Ecto neural progenitor cell (in vitro differentiated cells): Measurements from ENCODE around the gene TMEM26.

Source experiments
- DNase-seq: peaks from one replicate; pipeline ENCODE4 v3.0.0-alpha.2; 2018; ENCODE audit warnings: low spot score

Gene TMEM26

DNA sequence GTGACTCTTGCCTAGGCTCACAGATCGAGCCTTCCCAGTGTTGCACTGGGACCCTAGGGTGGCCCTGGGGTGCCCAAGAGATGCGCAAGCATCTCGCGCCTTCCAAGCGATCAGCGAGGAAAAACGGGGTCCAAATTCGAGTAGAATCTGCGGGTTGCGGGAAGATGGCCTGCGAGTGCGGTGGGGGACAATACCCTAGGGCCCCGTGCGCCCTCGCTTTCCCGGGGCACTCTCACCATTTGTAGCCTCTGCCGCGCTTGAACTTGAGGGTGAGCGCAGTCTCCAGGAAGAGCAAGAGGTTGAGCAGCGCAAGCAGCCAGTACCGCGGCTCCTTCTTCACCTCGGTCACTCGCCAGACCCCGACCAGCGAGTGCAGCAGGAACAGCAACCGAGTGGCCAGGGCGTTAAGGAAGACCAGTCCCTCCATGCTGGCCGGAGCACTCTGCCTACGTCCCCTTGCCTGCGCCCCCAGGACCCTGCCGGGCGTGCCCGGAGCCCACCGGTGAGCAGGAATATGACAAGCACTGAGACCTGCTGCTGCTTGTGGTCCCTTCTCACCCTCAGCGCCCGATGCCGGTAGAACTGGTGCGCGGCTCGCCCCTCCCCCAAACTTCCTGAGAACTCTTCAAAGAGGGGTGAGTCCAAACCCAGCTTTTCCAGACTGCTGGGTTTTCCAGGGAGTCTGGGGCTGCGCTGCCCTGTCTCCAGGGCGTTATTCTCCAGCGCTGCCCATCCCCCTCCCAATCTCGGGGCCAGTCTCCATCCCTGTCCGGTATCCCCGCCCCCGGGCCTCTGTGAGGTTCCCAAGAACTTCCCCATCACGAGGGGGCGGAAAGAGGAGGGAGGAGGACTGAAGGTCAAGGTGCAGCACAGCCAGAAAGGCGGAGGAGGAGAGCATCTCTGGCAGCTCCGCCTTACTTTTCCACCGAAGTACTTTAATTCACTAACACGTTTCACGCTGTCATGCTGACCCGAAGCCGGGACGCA, at the start of gene TMEM26:
Gene TMEM26, minus strand, starts transcription at position 727 of the 987 bp plus-strand sequence. Its CDS starts 300 bp downstream, at position 427.
- DNase-seq = peak; percentile 64

DNA sequence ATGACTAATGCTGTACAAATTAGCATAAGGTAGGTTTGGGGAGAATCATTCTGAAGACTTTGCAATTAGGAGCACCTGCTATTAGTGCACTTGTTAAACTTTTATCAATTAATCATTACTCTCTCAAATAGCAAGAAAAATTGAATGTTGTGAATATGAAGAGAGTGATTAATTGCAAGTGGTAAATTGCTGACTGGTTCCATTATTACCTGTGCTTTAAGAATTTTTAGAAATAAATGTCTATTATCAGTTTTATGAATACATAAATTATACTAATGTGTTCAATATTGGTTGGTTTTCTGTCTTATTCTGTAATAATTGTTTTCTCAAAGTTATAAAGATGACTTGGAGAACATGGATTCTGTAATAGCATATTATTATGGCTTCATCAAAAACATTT, 47.3 kb upstream of the TMEM26 start:
- DNase-seq = no peak

GRCh38 chr10:61492364-61492995, 39.3 kb upstream of the TMEM26 start:
- no peak for DNase-seq

DNA sequence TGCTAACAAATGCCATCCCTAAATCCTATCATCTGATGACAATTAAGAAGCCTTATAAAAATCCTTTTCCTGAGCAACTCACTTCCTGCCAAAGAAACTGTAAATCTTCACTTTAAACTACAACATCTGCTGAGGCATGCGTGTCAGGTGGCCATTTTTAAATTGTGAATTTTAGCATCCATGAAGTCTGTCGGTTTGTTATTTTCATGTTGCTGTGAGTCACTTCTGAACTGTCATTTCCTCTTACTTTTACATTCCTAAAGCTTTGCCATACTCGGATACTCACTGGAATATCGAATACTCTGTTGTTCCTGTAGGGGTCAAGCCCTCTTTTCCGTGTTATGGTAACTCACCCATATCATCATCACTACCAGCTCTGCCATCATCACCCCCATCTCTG, 34.3 kb upstream of the TMEM26 start:
- no peak for DNase-seq

GRCh38 chr10:61486738-61487396, 33.7 kb upstream of the TMEM26 start:
- no peak for DNase-seq

GRCh38 chr10:61486251-61486650, 33.1 kb upstream of the TMEM26 start:
- no peak for DNase-seq

DNA sequence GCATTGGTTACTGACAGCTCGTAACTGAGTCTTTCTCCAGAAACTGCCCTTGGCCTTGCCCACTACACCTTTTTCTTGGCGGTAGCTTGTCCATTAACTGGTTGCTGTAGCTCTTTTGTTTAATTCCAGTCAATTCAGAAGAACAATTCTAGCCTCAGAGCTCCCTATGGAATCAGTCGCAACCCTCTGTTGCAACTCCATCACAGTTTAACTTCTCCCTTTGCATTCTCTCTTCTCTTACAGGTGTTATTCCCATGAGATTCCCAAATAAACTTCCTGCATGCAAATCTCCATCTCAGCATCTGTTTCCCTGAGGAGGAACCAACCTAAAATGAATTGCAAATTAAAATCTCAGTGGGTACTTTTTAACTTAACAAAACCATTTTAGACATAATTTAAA, 28.4 kb upstream of the TMEM26 start:
- no peak for DNase-seq

DNA sequence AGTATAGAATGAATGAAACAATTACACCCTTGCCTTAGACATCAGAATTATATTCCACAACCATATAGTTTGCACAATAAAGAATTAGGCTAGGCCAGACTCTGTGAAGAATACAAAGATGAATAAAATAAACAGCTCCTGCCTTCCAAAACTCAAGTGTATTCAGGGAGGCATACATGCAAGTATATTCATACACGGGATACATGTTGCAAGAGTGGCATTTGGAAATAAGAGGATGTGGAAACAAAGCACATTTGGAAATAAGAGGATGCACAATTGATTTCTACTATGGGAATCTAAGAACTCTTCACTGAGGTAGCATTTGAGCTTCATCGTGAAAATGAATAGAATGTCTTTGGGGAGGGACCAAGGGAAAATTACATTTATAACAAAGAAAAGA, 27.0 kb upstream of the TMEM26 start:
- no peak for DNase-seq

- no peak for DNase-seq
These were observed 25.6 kb upstream of the TMEM26 start for GRCh38 chr10:61478621-61479312.

DNA sequence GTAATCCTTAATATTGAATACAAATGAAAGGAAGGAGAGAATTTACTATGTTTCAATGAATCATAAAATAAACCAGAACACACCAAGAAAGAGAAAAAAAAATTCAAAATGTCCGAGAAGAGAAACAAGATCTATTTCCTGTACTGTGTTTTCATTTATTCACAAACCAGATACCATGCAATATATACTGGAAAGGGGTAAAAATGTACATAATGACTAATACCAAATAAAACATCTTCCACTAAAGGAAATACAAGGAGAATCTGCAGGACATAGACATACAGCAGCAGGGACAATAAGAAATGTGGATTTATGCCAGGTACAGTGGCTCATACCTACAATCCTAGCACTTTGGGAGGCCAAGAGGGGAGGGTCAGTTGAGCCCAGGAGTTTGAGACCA, 24.3 kb upstream of the TMEM26 start:
- no peak for DNase-seq

DNA sequence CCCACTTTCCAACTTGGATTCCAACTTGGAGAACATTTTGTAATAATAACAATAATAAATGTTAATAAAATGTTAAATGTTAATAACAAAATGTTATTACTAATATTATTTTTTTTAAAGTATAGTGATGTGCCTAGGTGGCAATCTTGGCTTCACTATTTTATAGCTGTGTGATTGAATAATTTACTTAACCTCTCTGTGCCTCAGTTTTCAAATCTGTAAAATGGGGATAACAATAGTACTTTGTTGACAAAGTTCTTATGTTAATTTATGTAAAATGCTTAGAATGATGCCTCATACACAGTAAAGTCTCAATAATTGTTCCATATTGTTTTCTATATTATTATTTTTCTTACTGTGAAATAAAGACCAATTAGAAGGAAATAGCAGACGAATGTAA, 23.3 kb upstream of the TMEM26 start:
- DNase-seq = no peak

DNA sequence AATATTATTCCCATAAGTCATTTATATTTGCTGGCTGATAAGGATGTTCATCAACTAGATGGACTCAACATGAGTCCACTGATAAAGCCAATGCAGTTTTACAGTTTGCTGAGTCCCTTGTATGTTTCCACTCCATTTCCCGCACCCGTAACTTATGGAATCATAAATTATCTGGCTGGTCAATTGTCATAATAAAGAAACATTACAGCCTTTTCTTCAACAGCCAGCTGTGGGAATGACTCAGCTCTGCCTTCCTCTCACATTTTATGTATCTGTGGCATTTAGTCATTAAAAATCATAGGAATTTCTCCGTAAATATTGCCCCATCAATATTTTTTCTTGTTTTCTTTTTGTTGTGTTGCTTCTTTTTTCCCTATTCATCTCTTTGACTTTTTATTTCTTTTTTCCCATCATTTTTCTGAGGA, 22.3 kb upstream of the TMEM26 start:
- no peak for DNase-seq

- DNase-seq = no peak
These were observed 19.0 kb upstream of the TMEM26 start for GRCh38 chr10:61472090-61472674.

DNA sequence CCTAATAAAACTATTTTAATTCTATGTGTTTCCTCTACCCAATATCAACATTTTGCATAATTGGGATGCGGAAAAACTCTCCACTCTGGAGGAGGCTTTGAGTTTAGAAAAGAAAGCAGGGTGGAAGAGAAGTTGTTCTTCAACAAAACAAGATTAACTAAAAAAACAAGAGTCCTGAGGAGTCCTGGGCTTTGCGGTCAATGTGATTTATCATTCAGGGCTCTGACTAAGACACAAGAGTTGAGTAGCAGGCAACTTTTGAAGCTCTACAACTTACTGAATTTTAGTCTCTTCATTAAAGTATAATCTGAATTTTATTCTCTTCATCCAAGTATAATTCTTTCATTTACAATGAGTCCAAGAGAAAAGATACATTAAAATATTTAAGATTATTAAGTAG, 18.3 kb upstream of the TMEM26 start:
- no peak for DNase-seq

DNA sequence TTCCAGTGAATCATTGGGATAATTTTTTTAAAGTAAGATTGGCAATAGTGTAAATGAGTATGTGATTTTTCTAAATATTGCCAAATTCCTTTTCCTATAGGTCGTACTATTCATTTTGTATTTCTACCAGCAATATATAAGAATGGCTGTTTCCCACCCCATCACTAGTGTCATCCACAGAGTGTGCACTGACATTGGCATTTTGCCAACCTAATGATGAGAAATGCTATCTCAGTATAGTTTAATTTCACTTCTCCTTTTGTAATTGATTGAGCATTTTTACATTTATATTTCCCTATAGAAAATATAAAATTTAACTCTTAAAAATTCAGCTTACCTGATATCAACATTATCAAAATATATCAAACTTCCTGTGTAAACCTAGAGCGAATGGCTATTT, 17.6 kb upstream of the TMEM26 start:
- no peak for DNase-seq

DNA sequence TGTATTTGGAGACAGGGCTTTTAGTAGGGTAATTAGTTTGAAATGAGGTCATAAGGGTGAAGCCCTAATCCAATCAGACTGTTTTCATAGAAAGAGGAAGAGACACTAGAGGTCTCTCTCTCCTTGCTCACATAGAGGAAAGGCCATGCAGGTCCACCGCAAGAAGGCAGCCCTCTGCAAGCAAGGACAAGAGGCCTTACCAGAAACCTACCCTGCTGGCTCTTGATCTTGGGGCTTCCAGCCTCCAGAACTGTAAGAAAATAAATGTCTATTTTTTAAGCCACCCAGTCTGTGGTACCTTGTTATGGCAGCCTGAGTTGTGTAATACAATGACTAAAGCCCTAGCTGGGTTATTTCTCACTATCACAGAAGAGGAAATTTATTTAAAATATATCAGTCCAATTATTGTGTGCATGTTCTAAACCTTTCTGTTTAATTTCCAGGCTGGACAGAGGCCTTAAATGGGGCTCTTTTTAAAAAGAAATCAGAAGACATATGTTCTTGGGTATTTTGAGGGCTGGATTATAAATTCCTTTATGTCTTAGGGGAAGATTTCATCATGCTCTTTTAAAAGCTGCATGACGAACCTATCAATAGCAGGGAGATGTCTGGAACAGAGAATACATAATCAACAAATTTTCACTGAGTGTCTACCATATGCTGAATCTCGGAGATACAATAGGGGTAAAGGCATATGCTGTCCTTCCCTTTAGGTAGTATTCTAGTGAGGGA, 12.9 kb upstream of the TMEM26 start:
- no peak for DNase-seq

- DNase-seq = no peak
These were observed 12.0 kb upstream of the TMEM26 start for GRCh38 chr10:61465171-61465496.

DNA sequence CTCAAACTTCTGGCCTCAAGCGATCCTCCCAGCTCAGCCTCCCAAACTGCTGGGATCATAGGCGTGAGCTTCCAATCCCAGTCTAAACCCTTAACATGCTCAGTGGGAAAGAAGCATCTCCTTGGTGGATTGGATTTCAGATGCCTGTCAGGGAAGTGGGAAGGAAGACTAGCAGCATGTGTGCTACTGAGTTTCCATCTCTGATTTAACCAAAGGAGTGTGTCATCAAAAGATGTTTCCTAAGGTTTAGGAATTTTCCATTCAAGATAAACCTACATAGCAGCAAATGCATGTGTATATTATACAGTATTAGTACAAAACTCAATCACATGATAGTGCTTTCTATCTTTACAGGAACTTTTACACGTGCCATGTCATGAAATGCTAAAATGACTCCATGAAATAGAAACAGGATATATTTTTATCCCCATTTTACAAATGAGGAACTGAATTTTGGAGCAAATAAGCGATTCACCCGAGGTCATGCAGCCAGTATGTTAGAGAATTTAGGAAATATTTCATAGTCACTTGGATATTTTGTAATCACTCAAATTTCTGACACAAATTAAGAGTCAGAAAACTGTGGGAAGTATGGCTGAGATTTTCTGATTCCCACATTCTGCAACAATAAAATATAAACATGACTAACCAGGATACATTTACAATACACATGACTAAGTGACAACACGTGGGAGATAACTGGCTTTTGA, 11.4 kb upstream of the TMEM26 start:
- DNase-seq = no peak

DNA sequence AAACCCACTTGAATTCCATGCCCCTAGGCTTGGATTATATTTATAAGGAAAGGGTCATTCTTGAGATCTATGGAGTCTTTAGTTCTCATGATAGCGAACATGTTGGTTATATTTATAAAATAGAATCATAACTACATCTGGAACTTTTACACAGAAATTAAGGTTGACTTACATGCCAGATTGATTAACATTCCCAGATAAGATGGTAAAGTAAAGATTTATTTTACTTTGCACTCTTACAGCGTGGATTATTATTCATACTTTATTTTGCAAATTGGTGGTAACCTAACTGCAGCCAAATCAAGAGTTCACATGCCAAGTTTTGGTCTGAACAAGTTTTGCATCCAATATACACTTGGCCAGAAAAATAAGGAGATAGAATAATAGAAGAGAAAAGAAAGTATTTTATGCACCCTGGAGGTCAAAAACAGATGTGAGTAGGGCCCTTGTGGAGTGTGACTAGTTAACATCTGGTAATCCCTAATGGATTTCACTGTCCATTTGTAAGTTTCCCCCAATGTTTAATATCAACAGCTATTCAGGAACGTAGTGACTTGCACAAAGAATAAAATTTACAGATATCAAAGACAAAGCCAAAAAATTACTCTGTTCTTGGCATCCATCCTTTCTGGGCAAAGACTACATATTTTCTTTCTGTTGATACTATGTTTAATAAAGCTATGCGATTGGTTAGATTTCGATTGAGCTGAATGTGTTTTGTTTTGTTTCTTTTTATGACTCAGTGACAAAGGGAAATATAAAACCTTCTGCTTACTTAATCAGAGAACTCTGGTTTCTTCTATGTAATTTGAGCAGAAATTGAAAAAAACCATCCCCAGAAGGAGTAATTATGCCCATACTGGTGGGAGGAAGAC, 10.1 kb upstream of the TMEM26 start:
- DNase-seq = no peak

- DNase-seq = no peak
These were observed 7.7 kb upstream of the TMEM26 start for GRCh38 chr10:61460835-61461234.
